GM12878 (cell line): ENCODE data around the gene IL34.

Experiments used
- EZH2 ChIP-seq: IDR thresholded peaks from 2 replicates; pipeline ENCODE4 v1.6.1; 2012; ENCODE audit warnings: low read depth, mild to moderate bottlenecking, control low read depth, inconsistent platforms, low read length, borderline replicate concordance; ENCODE audit not compliant: control insufficient read depth
- FOXK2 ChIP-seq: fragments of 450-650 bp; IDR thresholded peaks from 2 replicates; pipeline ENCODE4 v1.6.1; 2017; ENCODE audit warnings: mild to moderate bottlenecking, moderate library complexity
- TAF1 ChIP-seq: IDR thresholded peaks from 2 replicates; pipeline ENCODE4 v1.6.1; 2011; ENCODE audit warnings: mild to moderate bottlenecking, low read depth, low read length, borderline replicate concordance
- TF ChIP-seq, protein P1 (sequence below): IDR thresholded peaks from 2 replicates; pipeline ENCODE4 v1.6.1; 2012; ENCODE audit warnings: low read depth, low read length, improper control_type of control experiment
- TF ChIP-seq, protein P2 (sequence below): IDR thresholded peaks from 2 replicates; pipeline ENCODE4 v1.6.1; 2011; ENCODE audit warnings: mild to moderate bottlenecking, low read depth, low read length, moderate library complexity; ENCODE audit not compliant: insufficient replicate concordance
- TF ChIP-seq, protein P3 (sequence below): IDR thresholded peaks from 2 replicates; pipeline ENCODE4 v1.6.1; 2012; ENCODE audit warnings: mild to moderate bottlenecking, low read depth, low read length
- TF ChIP-seq, protein P4 (sequence below), 3 experiments: IDR thresholded peaks in 2 of 3; conservative IDR thresholded peaks in 1 of 3; 2 replicates each; pipeline ENCODE4 v1.5.1; 2011; ENCODE audit warnings: low read depth in 3 of 3, low read length in 3 of 3, mild to moderate bottlenecking in 3 of 3, control low read depth in 2 of 3, moderate library complexity in 2 of 3, inconsistent platforms in 1 of 3, mixed read lengths in 1 of 3; ENCODE audit not compliant: control insufficient read depth in 2 of 3, insufficient read depth in 1 of 3; ENCODE audit errors: extremely low read depth in 1 of 3

DNA sequence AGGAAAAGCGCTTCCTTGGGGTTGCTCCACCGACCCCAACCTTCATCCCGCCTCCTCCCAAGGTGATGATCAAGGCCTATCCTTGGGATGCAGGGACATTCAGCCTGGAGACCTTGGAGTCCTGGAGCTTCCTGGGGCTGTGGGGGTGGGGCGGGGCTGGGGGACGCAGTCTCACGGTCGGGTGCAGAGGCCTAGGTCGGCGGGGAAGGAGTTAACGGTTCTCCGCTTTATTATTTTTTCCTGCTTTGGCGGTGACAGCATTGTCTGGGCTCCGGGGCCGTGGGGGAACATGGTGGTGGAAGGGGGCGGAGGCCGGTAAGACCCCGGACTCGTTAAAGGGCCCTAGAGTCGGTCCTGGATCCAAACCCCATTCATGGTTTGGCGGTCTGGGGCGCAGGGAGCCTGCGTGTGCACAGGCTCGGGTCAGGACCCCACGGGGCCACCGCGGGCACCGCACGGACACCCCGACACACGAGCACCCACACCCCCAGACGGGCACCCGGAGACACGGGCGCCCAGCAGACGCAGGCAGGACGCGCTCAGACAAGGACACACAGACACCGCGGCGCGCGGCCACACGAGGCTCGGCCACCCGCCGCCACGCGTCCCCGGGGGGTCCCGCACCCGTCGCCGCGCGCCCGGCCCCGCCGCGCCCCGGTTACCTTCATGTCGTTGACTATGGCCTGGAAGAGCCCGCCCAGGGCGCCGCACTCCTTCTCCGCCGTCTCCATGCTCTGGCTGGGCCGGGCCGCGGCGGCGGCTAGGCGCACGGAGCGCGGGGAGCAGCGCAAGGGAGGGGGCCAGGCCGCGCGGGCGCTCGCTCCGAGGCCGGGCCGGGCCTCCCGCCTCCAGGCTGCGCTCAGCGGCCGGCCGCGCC is 38.9 kb downstream of the IL34 start:
- TF ChIP-seq EZH2, result no peak
- no peak for TF ChIP-seq TAF1
- TF ChIP-seq, protein P1, sequence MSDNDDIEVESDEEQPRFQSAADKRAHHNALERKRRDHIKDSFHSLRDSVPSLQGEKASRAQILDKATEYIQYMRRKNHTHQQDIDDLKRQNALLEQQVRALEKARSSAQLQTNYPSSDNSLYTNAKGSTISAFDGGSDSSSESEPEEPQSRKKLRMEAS, result no peak
- TF ChIP-seq, protein P2, sequence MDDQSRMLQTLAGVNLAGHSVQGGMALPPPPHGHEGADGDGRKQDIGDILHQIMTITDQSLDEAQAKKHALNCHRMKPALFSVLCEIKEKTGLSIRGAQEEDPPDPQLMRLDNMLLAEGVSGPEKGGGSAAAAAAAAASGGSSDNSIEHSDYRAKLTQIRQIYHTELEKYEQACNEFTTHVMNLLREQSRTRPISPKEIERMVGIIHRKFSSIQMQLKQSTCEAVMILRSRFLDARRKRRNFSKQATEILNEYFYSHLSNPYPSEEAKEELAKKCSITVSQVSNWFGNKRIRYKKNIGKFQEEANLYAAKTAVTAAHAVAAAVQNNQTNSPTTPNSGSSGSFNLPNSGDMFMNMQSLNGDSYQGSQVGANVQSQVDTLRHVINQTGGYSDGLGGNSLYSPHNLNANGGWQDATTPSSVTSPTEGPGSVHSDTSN, result no peak
- TF ChIP-seq, protein P3, sequence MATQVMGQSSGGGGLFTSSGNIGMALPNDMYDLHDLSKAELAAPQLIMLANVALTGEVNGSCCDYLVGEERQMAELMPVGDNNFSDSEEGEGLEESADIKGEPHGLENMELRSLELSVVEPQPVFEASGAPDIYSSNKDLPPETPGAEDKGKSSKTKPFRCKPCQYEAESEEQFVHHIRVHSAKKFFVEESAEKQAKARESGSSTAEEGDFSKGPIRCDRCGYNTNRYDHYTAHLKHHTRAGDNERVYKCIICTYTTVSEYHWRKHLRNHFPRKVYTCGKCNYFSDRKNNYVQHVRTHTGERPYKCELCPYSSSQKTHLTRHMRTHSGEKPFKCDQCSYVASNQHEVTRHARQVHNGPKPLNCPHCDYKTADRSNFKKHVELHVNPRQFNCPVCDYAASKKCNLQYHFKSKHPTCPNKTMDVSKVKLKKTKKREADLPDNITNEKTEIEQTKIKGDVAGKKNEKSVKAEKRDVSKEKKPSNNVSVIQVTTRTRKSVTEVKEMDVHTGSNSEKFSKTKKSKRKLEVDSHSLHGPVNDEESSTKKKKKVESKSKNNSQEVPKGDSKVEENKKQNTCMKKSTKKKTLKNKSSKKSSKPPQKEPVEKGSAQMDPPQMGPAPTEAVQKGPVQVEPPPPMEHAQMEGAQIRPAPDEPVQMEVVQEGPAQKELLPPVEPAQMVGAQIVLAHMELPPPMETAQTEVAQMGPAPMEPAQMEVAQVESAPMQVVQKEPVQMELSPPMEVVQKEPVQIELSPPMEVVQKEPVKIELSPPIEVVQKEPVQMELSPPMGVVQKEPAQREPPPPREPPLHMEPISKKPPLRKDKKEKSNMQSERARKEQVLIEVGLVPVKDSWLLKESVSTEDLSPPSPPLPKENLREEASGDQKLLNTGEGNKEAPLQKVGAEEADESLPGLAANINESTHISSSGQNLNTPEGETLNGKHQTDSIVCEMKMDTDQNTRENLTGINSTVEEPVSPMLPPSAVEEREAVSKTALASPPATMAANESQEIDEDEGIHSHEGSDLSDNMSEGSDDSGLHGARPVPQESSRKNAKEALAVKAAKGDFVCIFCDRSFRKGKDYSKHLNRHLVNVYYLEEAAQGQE, result no peak
- TF ChIP-seq, protein P4, sequence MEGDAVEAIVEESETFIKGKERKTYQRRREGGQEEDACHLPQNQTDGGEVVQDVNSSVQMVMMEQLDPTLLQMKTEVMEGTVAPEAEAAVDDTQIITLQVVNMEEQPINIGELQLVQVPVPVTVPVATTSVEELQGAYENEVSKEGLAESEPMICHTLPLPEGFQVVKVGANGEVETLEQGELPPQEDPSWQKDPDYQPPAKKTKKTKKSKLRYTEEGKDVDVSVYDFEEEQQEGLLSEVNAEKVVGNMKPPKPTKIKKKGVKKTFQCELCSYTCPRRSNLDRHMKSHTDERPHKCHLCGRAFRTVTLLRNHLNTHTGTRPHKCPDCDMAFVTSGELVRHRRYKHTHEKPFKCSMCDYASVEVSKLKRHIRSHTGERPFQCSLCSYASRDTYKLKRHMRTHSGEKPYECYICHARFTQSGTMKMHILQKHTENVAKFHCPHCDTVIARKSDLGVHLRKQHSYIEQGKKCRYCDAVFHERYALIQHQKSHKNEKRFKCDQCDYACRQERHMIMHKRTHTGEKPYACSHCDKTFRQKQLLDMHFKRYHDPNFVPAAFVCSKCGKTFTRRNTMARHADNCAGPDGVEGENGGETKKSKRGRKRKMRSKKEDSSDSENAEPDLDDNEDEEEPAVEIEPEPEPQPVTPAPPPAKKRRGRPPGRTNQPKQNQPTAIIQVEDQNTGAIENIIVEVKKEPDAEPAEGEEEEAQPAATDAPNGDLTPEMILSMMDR (IDR thresholded peaks at IDR 0.05 in 2 of 3, conservative IDR thresholded peaks at IDR 0.05 in 1 of 3; ENCODE audit: control insufficient read depth in 2 of 3, extremely low read depth in 1 of 3, insufficient read depth in 1 of 3, low read depth in 3 of 3, low read length in 3 of 3), result no peak
- TF ChIP-seq FOXK2, result no peak
